Uterus (tissue), 4 donors: ENCODE data around the gene OCEL1. TPM values are rescaled to one million over a fixed set of nuclear protein-coding genes. Genes with fewer than 3 reads are reported as not detected.

Experiments used
- DNase-seq, 2 donors: peaks; one replicate each; pipeline ENCODE4 v3.0.0-alpha.2; 2019 to 2020
- H3K27ac ChIP-seq, 2 donors: fragments of 200-600 bp; sonication (generic); 1 replicate in 1 of 2; 2 replicates in 1 of 2; pipeline ENCODE4 v1.5.1; 2016 to 2018
- H3K27me3 ChIP-seq, 2 donors: fragments of 200-600 bp; sonication (generic); one replicate each; pipeline ENCODE4 v1.5.1; 2018 to 2019; ENCODE audit warnings: control low read depth in 1 of 2
- H3K36me3 ChIP-seq, 2 donors: fragments of 200-600 bp; sonication (generic); one replicate each; pipeline ENCODE4 v1.5.1; 2019; ENCODE audit warnings: control low read depth in 1 of 2
- H3K4me1 ChIP-seq, 2 donors: fragments of 200-600 bp; sonication (generic); one replicate each; pipeline ENCODE4 v1.5.1; 2018 to 2019; ENCODE audit warnings: control low read depth in 1 of 2
- H3K4me3 ChIP-seq, 2 donors: fragments of 200-600 bp; sonication (generic); 1 replicate in 1 of 2; 2 replicates in 1 of 2; pipeline ENCODE4 v1.5.1; 2018 to 2019; ENCODE audit warnings: mild to moderate bottlenecking in 1 of 2
- H3K9me3 ChIP-seq, 2 donors: fragments of 200-600 bp; sonication (generic); one replicate each; pipeline ENCODE4 v1.5.1; 2019; ENCODE audit warnings: control low read depth in 1 of 2
- CTCF ChIP-seq, 4 experiments: fragments of 200-600 bp in 2 of 4; fragments of 450-650 bp in 2 of 4; sonication (generic) in 2 of 4; IDR thresholded peaks; one replicate each; pipeline ENCODE4 v1.5.1; 2016 to 2019; ENCODE audit warnings: antibody characterized with exemption in 4 of 4, mild to moderate bottlenecking in 2 of 4, moderate library complexity in 1 of 4
- POLR2A ChIP-seq, 2 donors: fragments of 450-650 bp; IDR thresholded peaks; one replicate each; pipeline ENCODE4 v1.6.1; 2016; ENCODE audit warnings: antibody characterized with exemption in 2 of 2, mild to moderate bottlenecking in 1 of 2, moderate library complexity in 1 of 2
- intact Hi-C: fragments of 100-400 bp; cut with DNase I; formaldehyde crosslinking; loops from one replicate; pipeline ENCODE4 v1.15.1; 2023; ENCODE audit warnings: low total_unique reads
- total RNA-seq, 4 donors: library from RNA; depleted of rRNA in 3 of 4; stranded (reverse); fragments of >200 nt in 3 of 4; gene quantifications; one replicate each; pipeline versions ENCODE4 v1.1.0 to v1.2.4, GENCODE V29; 2014 to 2023
- donor health status: DM: yes; HTN: yes; CAD: no.

OCEL1 gene
- total RNA-seq, 4 donors from 2014 or later: 5.9 to 32.6 (median 17.6) TPM; not detected in 1

DNA sequence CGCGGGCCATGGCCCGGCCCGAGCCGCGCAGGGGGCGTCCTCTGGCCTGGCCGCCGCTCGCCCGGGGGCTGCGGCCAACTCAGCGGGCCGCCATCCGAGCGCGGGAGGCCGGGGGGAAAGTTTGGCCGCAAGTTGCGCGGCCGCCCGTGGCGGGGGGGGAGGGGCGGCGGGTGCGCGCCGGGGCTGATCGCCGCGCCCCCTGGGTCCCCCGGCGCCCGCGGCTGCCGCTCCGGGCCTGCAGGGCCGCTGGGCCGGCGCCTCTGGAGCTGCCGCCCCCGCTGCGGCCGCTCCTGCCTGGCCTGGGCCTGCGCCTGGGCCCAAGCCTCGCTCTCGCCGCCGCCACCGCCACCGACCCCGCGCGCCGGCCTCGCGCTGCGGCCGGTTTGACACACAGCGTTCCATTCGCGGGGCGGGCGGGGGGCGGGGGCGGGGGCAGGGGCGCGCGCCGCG lies 19.5 kb downstream of the OCEL1 start, which contains the start of gene NR2F6:
TSS of gene NR2F6 (minus strand) at position 385 of the 450 bp plus-strand sequence. CDS start 699 bp downstream, outside the sequence.
- DNase-seq: peak in 1 of 2 donors; percentile 37
- TF ChIP-seq CTCF (IDR thresholded peaks at IDR 0.05) (peak in 1 of 4 experiments; percentile 13), POLR2A (IDR thresholded peaks at IDR 0.05) (peak; percentile 50 to 55)
- Histone ChIP-seq H3K9me3 (no peaks in the 10 kb centered on the region), H3K27ac (peak within 1 kb of the TSS; percentile 87 to 90), H3K4me1 (peaks cover 0 to 13% of the 10 kb centered on the region in 2 donors), H3K4me3 (peak within 1 kb of the TSS; percentile 56 to 60), H3K27me3 (no peaks in the 10 kb centered on the region), H3K36me3 (no peaks in the 10 kb centered on the region)
- intact Hi-C loops: no loop called here

DNA sequence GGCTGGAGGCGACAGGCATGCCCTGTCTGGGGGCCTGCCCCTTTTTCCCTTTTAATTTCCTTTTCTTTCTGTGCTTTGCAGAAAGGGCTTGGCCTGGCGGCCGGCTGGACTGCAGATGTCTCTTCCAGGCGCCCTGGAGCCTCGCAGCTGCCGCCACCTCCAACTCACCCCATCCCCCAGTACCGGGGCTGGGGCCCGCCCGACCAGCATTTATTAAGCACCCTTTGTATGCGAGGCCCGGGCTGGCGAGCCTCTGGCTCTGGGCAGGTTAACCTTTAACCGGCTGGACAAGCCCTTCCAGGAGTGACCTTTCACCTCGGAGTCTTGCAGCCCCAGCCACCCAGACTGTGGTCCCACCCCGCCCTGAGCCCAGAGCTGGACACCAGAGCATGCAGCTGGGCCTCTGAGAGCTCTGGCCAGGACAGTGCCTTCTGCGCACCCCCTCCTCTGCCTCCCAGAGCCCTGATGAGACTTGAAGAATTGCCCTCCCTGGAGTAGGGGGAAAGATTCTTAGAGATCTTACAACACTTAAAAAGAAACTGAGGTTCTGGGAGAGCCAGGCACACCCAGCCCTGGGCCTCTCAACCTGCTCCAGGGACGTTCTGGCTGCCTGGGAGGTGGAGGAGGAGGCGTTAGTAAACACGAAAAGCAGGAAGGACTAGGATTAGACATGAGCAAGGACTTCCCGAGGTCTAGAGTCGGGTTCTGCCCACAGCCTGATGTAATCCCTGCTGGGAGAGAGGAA lies 20.8 kb downstream of the OCEL1 start:
- no peaks in the 10 kb centered on the region for H3K9me3 ChIP-seq
- TF ChIP-seq POLR2A (IDR thresholded peaks at IDR 0.05): no peak
- no peak for TF ChIP-seq CTCF (IDR thresholded peaks at IDR 0.05)
- DNase-seq: peak in 1 of 2 donors; percentile 51
- H3K27me3 ChIP-seq: no peaks in the 10 kb centered on the region
- peak overlapping the region; percentile 87 to 90 for H3K27ac ChIP-seq
- intact Hi-C loops: no loop called here
- peaks cover 0 to 13% of the 10 kb centered on the region in 2 donors for H3K4me1 ChIP-seq
- H3K36me3 ChIP-seq: no peaks in the 10 kb centered on the region
- H3K4me3 ChIP-seq: peak overlapping the region; percentile 56 to 60

GRCh38 chr19:17248011-17248776 lies 22.2 kb downstream of the OCEL1 start:
- DNase-seq: no peak
- H3K27me3 ChIP-seq: no peaks in the 10 kb centered on the region
- H3K4me3 ChIP-seq: no peak overlapping the region
- TF ChIP-seq POLR2A (IDR thresholded peaks at IDR 0.05) (no peak), CTCF (IDR thresholded peaks at IDR 0.05) (no peak)
- H3K36me3 ChIP-seq: no peaks in the 10 kb centered on the region
- intact Hi-C loops: no loop called here
- H3K9me3 ChIP-seq: no peaks in the 10 kb centered on the region
- peaks cover 0 to 3% of the 10 kb centered on the region in 2 donors for H3K4me1 ChIP-seq
- peak overlapping the region in 1 of 2 donors; percentile 8 for H3K27ac ChIP-seq

GRCh38 chr19:17249887-17250548 lies 24.0 kb downstream of the OCEL1 start:
- Histone ChIP-seq H3K36me3 (no peaks in the 10 kb centered on the region), H3K4me3 (no peak overlapping the region), H3K9me3 (no peaks in the 10 kb centered on the region), H3K27ac (no peak overlapping the region), H3K27me3 (no peaks in the 10 kb centered on the region), H3K4me1 (no peaks in the 10 kb centered on the region)
- intact Hi-C loops: no loop called here
- no peak for DNase-seq
- TF ChIP-seq CTCF (IDR thresholded peaks at IDR 0.05): no peak
- no peak for TF ChIP-seq POLR2A (IDR thresholded peaks at IDR 0.05)
